HG03135 (cell line): ENCODE data around the gene AP5S1.
"Not testable (repeated sequence)": the region's sequence is repeated elsewhere in the genome, so short reads cannot be mapped to it uniquely, and the experiment has no call there.

ENCODE experiments used
- ATAC-seq: cut with Tn5 transposase; IDR thresholded peaks from one replicate; pipeline ENCODE4 v1.9.1; 2021; ENCODE audit warnings: mild to moderate bottlenecking, moderate library complexity; ENCODE audit not compliant: unreplicated experiment

The AP5S1 gene

DNA sequence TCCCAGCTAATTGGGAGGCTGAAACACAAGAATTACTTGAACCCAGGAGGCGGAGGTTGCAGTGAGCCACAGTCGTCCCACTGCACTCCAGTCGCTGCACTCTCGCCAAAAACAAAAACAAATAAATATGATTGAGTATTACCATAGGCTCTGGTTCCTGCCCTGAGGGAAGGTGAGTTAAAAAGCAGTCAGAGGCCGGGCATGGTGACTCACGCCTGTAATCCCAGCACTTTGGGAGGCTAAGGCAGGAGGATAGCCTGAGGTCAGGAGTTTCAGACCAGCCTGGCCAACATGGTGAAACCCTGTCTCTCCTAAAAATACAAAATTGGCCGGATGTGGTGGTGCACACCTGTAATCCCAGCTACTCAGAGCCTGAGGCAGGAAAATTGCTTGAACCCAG, 19.9 kb downstream of the AP5S1 start:
- ATAC-seq, result not testable (repeated sequence)

DNA sequence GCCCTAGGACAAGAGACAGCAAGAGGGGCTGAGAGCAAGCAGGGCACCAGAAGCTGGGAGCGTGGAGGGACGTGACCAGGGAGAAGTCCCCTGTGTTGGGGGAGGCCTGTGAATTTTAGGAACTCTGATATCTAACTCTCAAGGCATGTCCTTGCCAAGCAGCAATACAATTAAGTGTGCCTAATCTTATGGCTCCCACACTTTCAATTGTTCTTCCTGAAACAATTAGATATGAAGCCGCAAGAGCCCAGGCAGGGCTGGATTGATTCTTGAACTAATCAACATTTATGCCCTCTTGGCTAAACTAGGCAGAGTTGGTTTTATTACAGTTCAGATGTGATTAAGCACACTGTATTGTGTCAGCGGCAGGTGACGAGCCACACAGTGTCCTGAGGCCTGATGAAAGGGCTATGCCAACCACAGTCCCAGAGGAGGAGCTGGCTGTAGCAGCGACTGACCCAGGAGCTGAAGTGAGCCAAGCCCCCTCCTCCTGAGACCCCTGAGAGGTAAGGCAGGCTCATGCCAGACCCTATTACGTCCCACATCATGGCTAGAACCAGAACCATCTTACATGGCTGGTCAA, 22.1 kb downstream of the AP5S1 start:
- ATAC-seq, result no peak

DNA sequence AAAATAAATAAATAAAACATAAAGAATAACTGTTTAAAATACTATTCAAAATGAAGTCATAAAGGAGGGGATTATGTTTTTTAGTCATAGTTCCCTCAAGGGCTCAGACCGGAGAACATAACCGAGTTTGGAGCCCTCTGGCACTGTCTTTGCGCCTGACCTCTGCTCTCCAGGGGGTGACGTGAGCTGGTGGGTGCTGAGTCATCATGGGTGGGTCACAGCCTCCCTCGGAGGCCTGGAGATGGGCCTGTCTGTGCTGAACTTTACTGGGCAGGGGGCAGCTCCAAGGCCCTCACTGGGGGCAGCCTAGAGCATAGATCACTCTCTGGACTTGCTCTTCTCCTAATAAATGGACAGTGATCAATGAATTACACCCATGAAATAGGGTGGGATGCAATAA, 23.1 kb downstream of the AP5S1 start:
- ATAC-seq, result no peak

DNA sequence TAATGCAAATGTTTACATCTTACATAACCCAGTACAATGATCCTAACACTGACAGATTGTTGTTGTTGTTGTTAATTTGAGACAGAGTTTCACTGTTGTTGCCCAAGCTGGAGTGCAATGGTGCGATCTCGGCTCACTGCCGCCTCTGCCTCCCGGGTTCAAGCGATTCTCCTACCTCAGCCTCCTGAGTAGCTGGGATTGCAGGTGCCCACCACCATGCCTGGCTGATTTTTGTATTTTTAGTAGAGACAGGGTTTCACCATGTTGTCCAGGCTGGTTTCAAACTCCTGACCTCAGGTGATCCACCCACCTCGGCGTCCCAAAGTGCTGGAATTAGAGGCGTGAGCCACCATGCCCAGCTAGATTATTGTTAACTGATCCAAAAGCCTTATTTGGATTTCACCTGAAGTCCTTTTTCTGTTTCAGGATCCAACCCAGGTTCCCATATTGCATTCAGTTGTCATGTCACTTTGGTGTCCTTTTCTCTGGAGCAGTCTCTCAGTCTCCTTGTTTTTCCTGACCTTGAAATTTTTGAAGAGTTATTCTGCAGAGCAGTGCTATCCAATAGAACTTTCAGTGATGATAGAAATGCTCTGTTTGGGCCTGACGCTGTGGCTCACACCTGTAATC, 23.8 kb downstream of the AP5S1 start:
- ATAC-seq, result not testable (repeated sequence)

DNA sequence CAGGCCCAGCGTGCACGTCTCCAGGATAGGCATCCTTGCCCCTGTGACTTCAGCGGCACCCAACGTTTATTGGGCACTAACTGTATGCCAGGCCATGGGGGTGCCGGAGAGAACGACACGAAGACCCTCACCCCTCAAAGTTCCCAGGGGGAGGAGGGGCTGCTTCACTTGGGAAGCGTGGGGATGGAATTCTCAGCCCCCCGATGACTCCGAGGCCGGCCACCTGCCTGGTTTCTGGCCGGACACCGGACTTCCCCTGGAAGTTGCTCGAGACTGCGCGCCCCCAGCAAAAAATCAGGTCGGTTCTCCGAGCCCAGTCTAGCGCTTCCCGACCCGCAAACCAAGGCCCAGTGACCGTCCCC, 26.0 kb downstream of the AP5S1 start:
- ATAC-seq, result no peak

DNA sequence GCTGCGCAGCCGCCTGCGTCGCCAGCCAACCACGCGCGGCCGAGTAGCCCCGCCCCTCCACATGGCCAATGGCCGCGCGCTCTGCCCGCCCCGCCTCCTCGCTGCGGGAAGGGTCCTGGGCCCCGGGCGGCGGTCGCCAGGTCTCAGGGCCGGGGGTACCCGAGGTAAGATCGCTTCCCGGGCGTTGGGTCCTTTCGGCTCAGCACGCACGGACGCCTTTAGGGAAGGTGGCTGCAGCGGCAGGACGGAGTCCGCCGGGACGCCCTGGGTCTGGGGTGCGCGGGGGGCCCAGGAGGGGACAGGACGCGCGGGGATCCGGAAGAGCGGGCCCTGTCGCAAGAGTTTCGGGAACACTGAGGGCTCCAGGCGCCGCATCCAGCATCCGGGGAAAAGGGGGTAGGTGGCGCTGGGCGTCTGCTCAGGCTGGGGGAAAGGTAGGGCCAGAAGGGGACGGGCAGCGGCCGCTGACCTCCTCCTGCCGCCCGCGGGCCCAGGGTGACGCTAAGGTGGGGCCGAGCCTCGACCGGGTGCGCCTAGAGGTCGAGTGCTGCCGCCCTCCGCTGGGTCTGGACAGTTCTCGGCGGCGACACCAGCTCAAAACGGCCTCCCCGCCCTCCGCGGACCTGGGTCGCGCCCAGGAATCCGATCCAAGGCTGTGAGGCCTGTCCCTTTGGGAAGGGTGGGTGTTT, 26.5 kb downstream of the AP5S1 start, which contains the start of gene MAVS:
TSS of gene MAVS (plus strand) at position 95 of the 689 bp plus-strand sequence. CDS start 7,791 bp downstream, outside the sequence.
- peak; percentile 90 for ATAC-seq

DNA sequence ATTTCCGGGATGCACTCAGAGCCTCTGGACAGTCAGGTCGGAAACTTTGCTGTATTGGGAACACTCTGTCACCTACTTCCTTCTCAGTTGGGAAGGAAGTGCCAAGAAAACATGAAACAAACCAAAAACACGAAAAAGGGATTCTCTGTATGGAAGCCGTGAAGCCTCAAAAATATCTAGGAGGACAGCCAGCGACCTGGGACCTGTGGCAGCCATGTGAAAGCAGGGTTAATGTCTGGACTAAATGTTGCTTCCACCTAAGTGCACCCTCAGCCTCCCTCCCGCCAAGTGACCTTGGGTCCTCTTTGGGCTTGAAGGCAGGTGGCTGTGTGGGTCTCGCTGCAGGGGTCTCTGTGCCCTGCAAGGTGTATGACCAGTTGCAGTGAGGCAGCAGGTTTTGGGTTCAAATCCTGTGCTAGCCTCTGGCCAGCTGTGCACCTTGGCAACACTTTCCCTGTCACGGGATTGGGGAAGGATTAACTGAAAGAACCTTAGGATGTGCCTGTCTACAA, 27.1 kb downstream of the AP5S1 start:
- ATAC-seq, result no peak

DNA sequence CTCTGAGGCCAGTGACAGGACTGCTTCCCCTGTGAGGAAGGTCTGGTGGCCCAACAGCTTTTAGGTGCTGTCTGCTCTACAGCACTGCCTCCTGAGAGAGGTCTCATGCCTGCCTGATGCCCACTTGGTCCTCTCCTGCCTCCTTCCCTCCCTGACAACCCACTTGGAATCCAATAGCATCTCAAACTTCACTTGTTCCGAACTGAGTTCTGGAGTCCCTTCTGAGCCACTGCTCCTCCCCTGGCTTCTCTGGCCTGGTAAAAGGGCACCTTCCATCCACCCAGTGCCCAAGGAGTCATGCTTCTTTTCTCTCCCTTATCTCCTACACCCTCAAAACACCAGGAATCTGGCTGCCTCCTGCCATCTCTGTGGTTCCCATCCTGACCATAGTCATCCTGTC, 28.2 kb downstream of the AP5S1 start:
- no peak for ATAC-seq

DNA sequence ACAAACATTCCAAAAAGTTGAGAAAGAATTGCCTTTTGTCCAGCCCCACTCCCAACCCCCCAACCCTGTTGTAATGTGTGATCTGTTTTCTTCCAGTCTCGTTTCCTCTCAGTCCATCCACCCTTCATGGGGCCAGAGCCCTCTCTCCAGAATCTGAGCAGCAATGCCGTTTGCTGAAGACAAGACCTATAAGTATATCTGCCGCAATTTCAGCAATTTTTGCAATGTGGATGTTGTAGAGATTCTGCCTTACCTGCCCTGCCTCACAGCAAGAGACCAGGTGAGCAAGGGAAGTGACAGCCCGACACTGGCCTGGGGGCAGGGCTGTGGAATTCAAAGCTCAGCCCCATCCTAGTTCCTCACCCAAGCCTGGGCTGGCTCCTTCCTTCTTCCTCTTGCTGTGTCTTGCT, 34.1 kb downstream of the AP5S1 start:
- ATAC-seq, result no peak

DNA sequence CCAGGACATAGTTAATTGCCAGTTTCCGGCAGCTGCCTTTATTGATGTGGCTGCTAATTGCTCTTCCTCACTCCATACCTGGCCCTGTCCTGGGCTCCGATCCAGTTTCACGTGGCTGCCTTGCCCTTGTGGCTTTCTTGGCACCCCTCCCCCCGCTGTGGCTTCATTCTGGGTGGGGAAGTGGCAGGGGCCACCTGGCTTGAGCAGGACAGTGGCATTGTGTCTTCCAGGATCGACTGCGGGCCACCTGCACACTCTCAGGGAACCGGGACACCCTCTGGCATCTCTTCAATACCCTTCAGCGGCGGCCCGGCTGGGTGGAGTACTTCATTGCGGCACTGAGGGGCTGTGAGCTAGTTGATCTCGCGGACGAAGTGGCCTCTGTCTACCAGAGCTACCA, 37.1 kb downstream of the AP5S1 start:
- ATAC-seq, result no peak

DNA sequence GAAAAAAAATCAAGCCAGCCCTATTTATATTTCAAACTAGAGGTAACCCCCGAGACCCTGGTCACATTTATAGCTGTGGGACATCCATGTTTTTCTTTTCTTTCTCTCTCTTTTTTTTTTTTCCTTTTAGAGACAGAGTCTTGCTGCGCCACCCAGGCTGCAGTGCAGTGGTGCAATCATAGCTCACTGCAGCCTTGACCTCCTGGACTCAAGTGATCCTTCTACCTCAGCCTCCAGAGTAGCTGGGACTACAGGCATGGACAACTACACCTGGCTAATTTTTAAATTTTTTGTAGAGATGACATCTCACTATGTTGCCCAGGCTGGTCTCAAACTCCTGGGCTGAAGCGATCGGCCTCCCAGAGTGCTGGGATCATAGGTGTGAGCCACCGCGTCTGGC, 38.3 kb downstream of the AP5S1 start:
- no peak for ATAC-seq

DNA sequence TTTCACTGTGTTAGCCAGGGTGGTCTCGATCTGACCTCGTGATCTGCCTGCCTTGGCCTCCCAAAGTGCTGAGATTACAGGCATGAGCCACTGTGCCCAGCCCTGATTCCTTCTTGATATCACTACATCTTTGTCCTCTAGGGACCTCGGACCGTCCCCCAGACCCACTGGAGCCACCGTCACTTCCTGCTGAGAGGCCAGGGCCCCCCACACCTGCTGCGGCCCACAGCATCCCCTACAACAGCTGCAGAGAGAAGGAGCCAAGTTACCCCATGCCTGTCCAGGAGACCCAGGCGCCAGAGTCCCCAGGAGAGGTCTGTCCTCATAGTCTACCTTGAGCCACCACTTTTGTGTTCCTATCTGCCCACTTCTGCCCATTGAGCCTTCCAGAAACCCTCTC, 40.8 kb downstream of the AP5S1 start:
- no peak for ATAC-seq

DNA sequence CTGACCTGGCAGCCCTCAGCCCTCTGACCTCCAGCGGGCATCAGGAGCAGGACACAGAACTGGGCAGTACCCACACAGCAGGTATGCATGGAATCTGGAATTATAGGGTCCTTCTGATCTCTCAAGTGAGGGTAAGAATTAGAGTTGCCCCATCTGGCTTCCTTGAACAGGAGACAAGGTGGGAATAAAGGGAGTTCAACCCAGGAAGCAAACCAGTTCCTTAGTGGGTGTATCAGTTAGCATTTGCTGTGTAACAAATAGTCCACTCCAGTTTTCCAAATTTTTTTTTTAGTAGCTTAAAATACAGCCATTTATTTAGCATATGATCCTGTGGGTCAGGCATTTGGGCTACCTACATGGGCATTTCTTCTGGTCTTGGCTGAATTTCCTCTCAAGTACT, 42.0 kb downstream of the AP5S1 start:
- no peak for ATAC-seq

DNA sequence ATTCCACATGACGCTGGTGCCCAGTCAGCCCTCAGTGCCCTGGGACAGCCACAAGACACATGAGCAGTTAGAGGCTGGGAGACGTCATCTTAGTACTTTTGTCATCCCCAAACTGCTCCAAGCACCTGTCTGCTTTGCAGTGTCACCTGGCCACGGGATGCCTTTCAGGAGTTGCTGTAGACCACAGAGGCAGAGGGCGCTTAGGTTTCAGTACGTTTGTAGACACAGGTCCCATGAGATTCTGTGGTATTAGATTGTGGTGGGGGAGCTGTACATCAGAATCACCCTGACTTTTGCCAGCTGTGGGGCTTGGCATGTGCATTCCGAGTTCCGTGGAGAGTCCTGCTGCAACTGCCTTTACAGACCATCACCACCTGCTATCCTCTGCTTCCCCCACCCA, 43.0 kb downstream of the AP5S1 start:
- no peak for ATAC-seq

DNA sequence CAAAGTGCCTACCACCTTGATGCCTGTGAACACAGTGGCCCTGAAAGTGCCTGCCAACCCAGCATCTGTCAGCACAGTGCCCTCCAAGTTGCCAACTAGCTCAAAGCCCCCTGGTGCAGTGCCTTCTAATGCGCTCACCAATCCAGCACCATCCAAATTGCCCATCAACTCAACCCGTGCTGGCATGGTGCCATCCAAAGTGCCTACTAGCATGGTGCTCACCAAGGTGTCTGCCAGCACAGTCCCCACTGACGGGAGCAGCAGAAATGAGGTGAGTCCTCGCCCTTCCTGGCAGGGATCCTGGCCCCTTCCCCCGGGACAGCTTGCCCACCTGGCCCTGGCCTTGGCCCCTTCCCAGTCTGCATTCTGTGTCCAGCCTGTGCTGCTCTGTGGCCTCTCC, 44.2 kb downstream of the AP5S1 start:
- ATAC-seq, result no peak

DNA sequence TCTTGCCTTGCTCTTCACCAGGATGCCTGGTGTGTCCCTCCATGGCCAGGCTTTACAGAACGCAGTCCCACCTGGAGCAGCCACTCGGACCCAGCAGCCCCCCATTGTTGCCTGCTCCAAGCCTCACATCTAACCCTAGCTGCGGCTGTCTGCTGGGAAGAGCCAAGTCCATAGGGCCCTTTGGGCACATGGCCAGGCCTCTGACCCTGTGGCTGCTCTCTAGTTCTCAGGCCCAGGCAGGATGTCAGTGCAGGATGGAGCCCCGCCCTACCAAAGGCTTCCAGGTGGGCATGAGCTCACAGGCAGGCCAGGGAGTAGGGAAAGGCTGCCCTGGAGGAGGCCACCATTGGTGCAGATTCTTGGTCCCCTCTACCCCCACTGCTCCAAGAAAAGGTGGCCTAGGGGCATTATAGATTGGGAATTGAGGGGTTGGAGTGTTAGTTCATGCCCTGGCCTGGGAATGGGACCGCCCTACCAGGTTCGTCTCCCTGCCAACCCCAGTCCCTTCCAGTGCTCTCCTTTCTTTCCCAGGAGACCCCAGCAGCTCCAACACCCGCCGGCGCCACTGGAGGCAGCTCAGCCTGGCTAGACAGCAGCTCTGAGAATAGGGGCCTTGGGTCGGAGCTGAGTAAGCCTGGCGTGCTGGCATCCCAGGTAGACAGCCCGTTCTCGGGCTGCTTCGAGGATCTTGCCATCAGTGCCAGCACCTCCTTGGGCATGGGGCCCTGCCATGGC, 45.0 kb downstream of the AP5S1 start:
- no peak for ATAC-seq

DNA sequence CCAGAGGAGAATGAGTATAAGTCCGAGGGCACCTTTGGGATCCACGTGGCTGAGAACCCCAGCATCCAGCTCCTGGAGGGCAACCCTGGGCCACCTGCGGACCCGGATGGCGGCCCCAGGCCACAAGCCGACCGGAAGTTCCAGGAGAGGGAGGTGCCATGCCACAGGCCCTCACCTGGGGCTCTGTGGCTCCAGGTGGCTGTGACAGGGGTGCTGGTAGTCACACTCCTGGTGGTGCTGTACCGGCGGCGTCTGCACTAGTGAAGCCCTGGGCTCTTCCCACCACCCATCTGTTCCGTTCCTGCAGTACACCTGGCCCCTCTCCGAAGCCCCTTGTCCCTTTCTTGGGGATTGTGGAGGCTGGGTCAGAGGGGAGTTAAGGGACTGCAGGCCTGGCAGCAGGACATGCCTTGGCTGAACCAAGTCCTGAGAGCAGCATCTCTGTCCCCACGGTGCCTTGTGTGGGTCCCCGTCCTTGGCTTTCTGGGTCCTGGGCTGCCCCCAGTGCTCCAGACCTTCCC, 45.6 kb downstream of the AP5S1 start:
- ATAC-seq, result no peak

DNA sequence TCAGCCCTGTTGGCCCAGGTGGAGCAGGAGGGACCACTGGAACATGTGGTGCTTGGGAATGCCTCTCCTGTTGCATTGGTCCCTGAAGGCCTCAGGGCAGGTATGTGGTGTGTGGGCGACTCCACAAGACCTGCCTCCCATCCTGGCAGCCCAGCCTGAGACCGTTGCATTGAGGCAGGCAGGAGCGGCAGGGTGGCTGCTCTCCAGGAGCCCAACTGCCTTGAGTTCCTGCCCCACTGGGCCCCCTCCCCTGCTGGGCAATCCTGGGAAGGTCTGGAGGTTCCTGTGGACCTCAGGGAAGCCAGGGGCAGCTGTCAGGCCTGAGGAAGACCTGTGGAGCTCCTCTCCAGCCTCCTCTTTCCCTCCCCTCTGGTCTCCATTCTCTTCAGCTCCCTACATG, 46.1 kb downstream of the AP5S1 start:
- ATAC-seq, result no peak

DNA sequence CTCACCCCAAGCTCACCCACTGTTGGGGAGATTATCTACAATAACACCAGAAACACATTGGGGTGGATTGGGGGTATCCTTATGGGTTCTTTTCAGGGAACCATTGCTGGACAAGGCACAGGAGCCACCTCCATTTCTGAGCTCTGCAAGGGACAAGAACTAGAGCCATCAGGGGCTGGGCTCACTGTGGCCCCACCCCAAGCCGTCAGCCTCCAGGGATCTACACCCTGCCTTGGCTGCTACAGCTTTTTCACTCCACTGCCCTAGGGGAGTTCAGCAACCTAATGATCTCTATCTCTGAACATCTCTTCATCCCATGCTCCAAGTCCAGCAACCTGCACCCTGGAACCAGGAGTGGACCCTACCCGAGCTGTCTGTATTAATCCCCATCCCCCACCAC, 47.5 kb downstream of the AP5S1 start:
- no peak for ATAC-seq

DNA sequence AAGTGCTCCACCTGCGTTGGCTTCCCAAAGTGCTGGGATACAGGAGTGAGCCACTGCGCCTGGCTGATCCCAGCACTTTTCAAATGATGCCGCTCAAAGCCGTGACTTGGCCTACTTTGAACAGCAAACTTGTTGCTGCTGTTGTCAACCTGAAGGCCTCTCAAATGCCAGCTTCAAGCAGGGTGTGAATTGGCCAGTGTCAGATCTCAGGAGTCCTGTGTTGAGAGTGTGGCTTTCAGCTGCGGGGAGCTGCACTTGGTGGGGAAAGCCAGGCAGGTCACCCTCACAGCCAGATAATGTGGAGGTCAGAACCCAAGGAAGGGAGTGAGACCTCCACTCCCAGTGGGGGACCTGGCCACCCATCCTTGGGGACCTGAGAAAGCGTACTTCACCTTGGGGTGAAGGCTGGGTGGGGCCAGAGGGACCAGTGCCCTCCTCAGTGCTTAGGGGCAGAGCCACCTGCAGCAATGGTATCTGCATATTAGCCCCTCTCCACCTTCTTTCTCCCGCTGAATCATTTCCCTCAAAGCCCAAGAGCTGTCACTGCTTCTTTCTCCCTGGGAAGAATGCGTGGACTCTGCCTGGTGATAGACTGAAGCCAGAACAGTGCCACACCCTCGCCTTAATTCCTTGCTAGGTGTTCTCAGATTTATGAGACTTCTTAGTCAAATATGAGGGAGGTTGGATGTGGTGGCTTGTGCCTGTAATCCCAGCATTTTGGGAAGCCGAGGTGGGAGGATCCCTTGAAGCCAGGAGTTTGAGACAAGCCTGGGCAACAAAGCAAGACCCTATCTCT, 49.7 kb downstream of the AP5S1 start:
- no peak for ATAC-seq
